H1 (cell line): ENCODE data around the gene CARD14. TPM values are rescaled to one million over a fixed set of nuclear protein-coding genes. Genes with fewer than 3 reads are reported as not detected.

Experiments
- CTCF ChIA-PET: fragments of 300-600 bp; sonication (Branson Sonifier 250); formaldehyde crosslinking; loops from one replicate; lab custom pipeline; 2021; ENCODE audit not compliant: partially characterized antibody; lab: Charles Lee
- POLR2A ChIA-PET: fragments of 300-600 bp; sonication (Branson Sonifier 250); formaldehyde crosslinking; loops from one replicate; lab custom pipeline; 2021; ENCODE audit warnings: inconsistent platforms; ENCODE audit not compliant: partially characterized antibody; lab: Charles Lee
- DNase-seq, 2 experiments: peaks; one replicate each; pipeline versions ENCODE4 v3.0.0 to v3.0.0-alpha.2; 2010 to 2022; ENCODE audit warnings: low spot score in 2 of 2, low read depth in 1 of 2, mixed read lengths in 1 of 2
- FAIRE-seq: peaks from 2 replicates; lab custom pipeline; 2011; peaks lifted over from hg19 to GRCh38; lab: Jason Lieb, UNC
- H2AFZ ChIP-seq: 2 replicates; pipeline ENCODE4 v1.8.1; 2012; ENCODE audit warnings: low read length, inconsistent platforms
- H2AK5ac ChIP-seq: 2 replicates; pipeline ENCODE4 v1.6.1; 2013; ENCODE audit warnings: low read depth, low read length
- H2BK120ac ChIP-seq: replicated peaks from 2 replicates; pipeline ENCODE3; 2013; ENCODE audit warnings: low read depth, low read length, inconsistent platforms
- H2BK12ac ChIP-seq: 2 replicates; pipeline ENCODE4 v1.6.1; 2013; ENCODE audit warnings: low read depth, low read length
- H2BK15ac ChIP-seq: 2 replicates; pipeline ENCODE4 v1.6.1; 2013; ENCODE audit warnings: low read length
- H2BK20ac ChIP-seq: 2 replicates; pipeline ENCODE4 v1.6.1; 2013; ENCODE audit warnings: low read length
- H2BK5ac ChIP-seq: 2 replicates; pipeline ENCODE4 v1.6.1; 2013; ENCODE audit warnings: low read depth, low read length
- H3K14ac ChIP-seq: 2 replicates; pipeline ENCODE4 v1.6.1; 2013; ENCODE audit warnings: inconsistent platforms; ENCODE audit not compliant: insufficient read length
- H3K18ac ChIP-seq: 2 replicates; pipeline ENCODE4 v1.6.1; 2013; ENCODE audit warnings: low read length; ENCODE audit errors: extremely low read depth
- H3K23ac ChIP-seq: 2 replicates; pipeline ENCODE4 v1.6.1; 2013; ENCODE audit warnings: inconsistent platforms; ENCODE audit not compliant: insufficient read length
- H3K23me2 ChIP-seq: 2 replicates; pipeline ENCODE4 v1.6.1; 2013; ENCODE audit warnings: low read depth, low read length
- H3K27ac ChIP-seq: 2 replicates; pipeline ENCODE4 v1.6.1; 2011; ENCODE audit warnings: low read depth, low read length, inconsistent platforms
- H3K27me3 ChIP-seq, 4 experiments: replicated peaks in 1 of 4; 1 replicate in 1 of 4; 2 replicates in 3 of 4; pipeline versions ENCODE4 v1.6.1 to v1.8.1; 2011 to 2013; ENCODE audit warnings: low read length in 3 of 4, mild to moderate bottlenecking in 3 of 4, inconsistent platforms in 2 of 4, mixed read lengths in 2 of 4, moderate library complexity in 1 of 4; ENCODE audit not compliant: control insufficient read depth in 3 of 4, insufficient read depth in 3 of 4; ENCODE audit errors: extremely low read depth in 1 of 4
- H3K36me3 ChIP-seq, 4 experiments: 2 replicates each; pipeline versions ENCODE4 v1.6.1 to v1.8.1; 2011 to 2013; ENCODE audit warnings: mild to moderate bottlenecking in 4 of 4, low read length in 3 of 4, moderate library complexity in 2 of 4, control low read depth in 1 of 4, inconsistent platforms in 1 of 4; ENCODE audit not compliant: insufficient read depth in 4 of 4, control insufficient read depth in 2 of 4
- H3K4ac ChIP-seq: replicated peaks from 2 replicates; pipeline ENCODE3; 2013; ENCODE audit warnings: low read length, low read depth, mixed read lengths, inconsistent platforms; ENCODE audit not compliant: insufficient read length
- H3K4me1 ChIP-seq, 4 experiments: replicated peaks in 1 of 4; 1 replicate in 1 of 4; 2 replicates in 3 of 4; pipeline versions ENCODE4 v1.6.1 to v1.8.1; 2011 to 2013; ENCODE audit warnings: low read length in 3 of 4, inconsistent platforms in 2 of 4, mixed read lengths in 1 of 4; ENCODE audit not compliant: insufficient read depth in 4 of 4, control insufficient read depth in 3 of 4
- H3K4me2 ChIP-seq, 2 experiments: 2 replicates each; pipeline versions ENCODE4 v1.6.1 to v1.8.1; 2011 to 2013; ENCODE audit warnings: low read depth in 2 of 2, low read length in 2 of 2, control low read depth in 1 of 2, inconsistent platforms in 1 of 2, mild to moderate bottlenecking in 1 of 2; ENCODE audit not compliant: insufficient read depth in 1 of 2
- H3K4me3 ChIP-seq, 4 experiments: fragments of 200-600, 300-600 bp in 1 of 4; sonication (generic), shearing (Covaris generic), sonication (Bioruptor Twin) in 1 of 4; 2 replicates each; pipeline versions ENCODE4 v1.5.1 to v1.8.1; 2011 to 2016; ENCODE audit warnings: low read length in 4 of 4, low read depth in 3 of 4, control low read depth in 2 of 4, inconsistent platforms in 2 of 4, mild to moderate bottlenecking in 2 of 4, mixed read lengths in 1 of 4, moderate library complexity in 1 of 4; ENCODE audit not compliant: insufficient read depth in 2 of 4; ENCODE audit errors: extremely low read depth in 1 of 4
- H3K56ac ChIP-seq: replicated peaks from 2 replicates; pipeline ENCODE3; 2013; ENCODE audit warnings: low read depth, mild to moderate bottlenecking, mixed read lengths, low read length, inconsistent platforms; ENCODE audit not compliant: insufficient read length
- H3K79me1 ChIP-seq: 2 replicates; pipeline ENCODE4 v1.6.1; 2013; ENCODE audit warnings: low read depth, low read length, control low read depth
- H3K79me2 ChIP-seq, 2 experiments: 2 replicates each; pipeline versions ENCODE4 v1.6.1 to v1.8.1; 2012 to 2013; ENCODE audit warnings: low read length in 2 of 2, mild to moderate bottlenecking in 2 of 2, inconsistent platforms in 1 of 2; ENCODE audit not compliant: insufficient read depth in 2 of 2, control insufficient read depth in 1 of 2
- H3K9ac ChIP-seq, 4 experiments: replicated peaks in 1 of 4; 1 replicate in 1 of 4; 2 replicates in 3 of 4; pipeline versions ENCODE4 v1.6.1 to v1.8.1; 2011 to 2013; ENCODE audit warnings: low read depth in 3 of 4, low read length in 3 of 4, control low read depth in 2 of 4, mild to moderate bottlenecking in 2 of 4, moderate library complexity in 2 of 4, inconsistent platforms in 1 of 4; ENCODE audit errors: extremely low read depth in 1 of 4
- H3K9me3 ChIP-seq, 2 experiments: 2 replicates each; pipeline versions ENCODE4 v1.6.1 to v1.8.1; 2012 to 2013; ENCODE audit warnings: mild to moderate bottlenecking in 2 of 2, moderate library complexity in 2 of 2, control low read depth in 1 of 2, inconsistent platforms in 1 of 2, low read depth in 1 of 2, low read length in 1 of 2, mixed read lengths in 1 of 2; ENCODE audit not compliant: insufficient read depth in 2 of 2
- H4K20me1 ChIP-seq, 2 experiments: replicated peaks in 1 of 2; 2 replicates each; pipeline versions ENCODE3 to v1.8.1; 2011 to 2013; ENCODE audit warnings: inconsistent platforms in 2 of 2, low read length in 2 of 2, mild to moderate bottlenecking in 1 of 2; ENCODE audit not compliant: insufficient read depth in 2 of 2, control insufficient read depth in 1 of 2
- H4K5ac ChIP-seq: 2 replicates; pipeline ENCODE4 v1.6.1; 2013; ENCODE audit warnings: low read length, low read depth, mixed read lengths, inconsistent platforms; ENCODE audit not compliant: insufficient read length
- H4K8ac ChIP-seq: 2 replicates; pipeline ENCODE4 v1.8.0; 2013; ENCODE audit warnings: mild to moderate bottlenecking, moderate library complexity, low read length, inconsistent platforms; ENCODE audit not compliant: insufficient read depth; ENCODE audit errors: extremely low read depth
- H4K91ac ChIP-seq: replicated peaks from 2 replicates; pipeline ENCODE3; 2013; ENCODE audit warnings: low read length, mixed read lengths, inconsistent platforms; ENCODE audit not compliant: insufficient read length
- CBX8 ChIP-seq: fragments of 300-800, 300-1000 bp; sonication (generic); IDR thresholded peaks from 2 replicates; pipeline ENCODE4 v1.7.1; 2016; ENCODE audit warnings: low read depth, low read length, borderline replicate concordance
- CEBPB ChIP-seq: IDR thresholded peaks from 2 replicates; pipeline ENCODE4 v1.6.1; 2012; ENCODE audit warnings: low read depth, low read length
- CTCF ChIP-seq, 3 experiments: IDR thresholded peaks; 1 replicate in 2 of 3; 2 replicates in 1 of 3; pipeline versions ENCODE4 v1.5.1 to v1.6.1; 2011; ENCODE audit warnings: low read length in 3 of 3, mild to moderate bottlenecking in 3 of 3, inconsistent platforms in 2 of 3, low read depth in 1 of 3, moderate library complexity in 1 of 3; ENCODE audit not compliant: insufficient read depth in 1 of 3; ENCODE audit errors: control extremely low read depth in 1 of 3
- HDAC6 ChIP-seq: IDR thresholded peaks from one replicate; pipeline ENCODE4 v1.7.1; 2012; ENCODE audit warnings: low read depth, mild to moderate bottlenecking, inconsistent platforms, low read length, moderate library complexity
- RFX5 ChIP-seq: IDR thresholded peaks from 2 replicates; pipeline ENCODE4 v1.6.1; 2011; ENCODE audit warnings: low read depth, low read length, improper control_type of control experiment, borderline replicate concordance
- YY1 ChIP-seq: IDR thresholded peaks from 2 replicates; pipeline ENCODE4 v1.6.1; 2011; ENCODE audit warnings: low read depth, mild to moderate bottlenecking, low read length
- WGBS, 2 experiments: shearing (Covaris generic) in 1 of 2; methylation state at CpG; one replicate each; pipeline versions ENCODE4 v1.1.6 to v1.1.7; 2013 to 2015; ENCODE audit warnings: low lambda C conversion rate in 2 of 2, mixed read lengths in 2 of 2, inconsistent platforms in 1 of 2, low coverage in 1 of 2, missing lambda C conversion rate in 1 of 2; ENCODE audit not compliant: insufficient replicate concordance in 2 of 2, insufficient coverage in 1 of 2, insufficient read length in 1 of 2; ENCODE audit errors: extremely low coverage in 1 of 2, missing lambda C conversion rate in 1 of 2; 5-methylcytosine and 5-hydroxymethylcytosine counted together
- polyA plus RNA-seq, 7 experiments: library from polyadenylated mRNA; depleted of rRNA in 3 of 7; stranded (reverse) in 5 of 7; unstranded in 2 of 7; fragments of >200 nt in 5 of 7; fragments of 200-250 nt in 2 of 7; gene quantifications; 1 replicate in 5 of 7; 2 replicates in 1 of 7; 4 replicates in 1 of 7; pipeline versions ENCODE4 v1.2.1 to v1.2.3, GENCODE V29; 2011 to 2013; ENCODE audit warnings: missing spikeins in 2 of 7, mixed read lengths in 2 of 7
- total RNA-seq: library from RNA; stranded (reverse); fragmentation: NEBNext Ultra II Directional; extraction: Animal tissue kit (Norgen Biotek cat#: 25700); gene quantifications from 2 replicates; pipeline ENCODE4 v1.2.1, GENCODE V29; 2021

CARD14 gene
- total and polyA plus RNA-seq, 2 of the 8 experiments (the other 6 are each of a cell fraction or from before 2014, with no cell fraction given) = 0.08 TPM; not detected in 1

GRCh38 chr17:80202197-80202596 lies 32.4 kb downstream of the CARD14 start:
- H3K23me2 ChIP-seq = no peaks in the 10 kb centered on the region

More at GRCh38 chr17:80202197-80202596, 32.4 kb downstream of the CARD14 start:
- peaks cover 0 to 3% of the 10 kb centered on the region in 2 experiments for H4K20me1 ChIP-seq
- WGBS, 2 experiments = 92% methylated on average over 17 of the region's 17 CpGs; no CpG with 5 or more reads in 1 of the 2 experiments
- no peak overlapping the region for H3K9ac ChIP-seq
- CTCF ChIA-PET = interaction anchor here (0.6 to 2.4 kb wide), 6 partner anchors 11 to 335 kb away, joined by 3 to 6 read pairs (median 4); no protein-coding TSS in a partner anchor
- H2BK120ac ChIP-seq = no peak overlapping the region
- no peak overlapping the region; the same call in 1 of the 2 replicates for H2AK5ac ChIP-seq
- H2BK15ac ChIP-seq = no peak overlapping the region
- H3K27me3 ChIP-seq = no peaks in the 10 kb centered on the region
- H3K36me3 ChIP-seq = no peaks in the 10 kb centered on the region
- no peak overlapping the region for H3K4me2 ChIP-seq
- H2BK20ac ChIP-seq = no peak overlapping the region
- no peak overlapping the region for H2BK12ac ChIP-seq
- no peak overlapping the region for H3K4me3 ChIP-seq
- peaks cover 0 to 4% (median 0%) of the 10 kb centered on the region in 4 experiments; a peak in 2 of 7 replicates for H3K4me1 ChIP-seq
- H3K23ac ChIP-seq = no peak overlapping the region
- H3K56ac ChIP-seq = no peak overlapping the region
- H3K79me2 ChIP-seq = no peaks in the 10 kb centered on the region
- H2BK5ac ChIP-seq = 0 out of 2 replicates have a peak overlapping the region, but pooled peaks have one; percentile 21
- H3K14ac ChIP-seq = no peak overlapping the region
- DNase-seq = no peak
- POLR2A ChIA-PET = interaction anchor here (1.1 to 2.3 kb wide), 3 partner anchors 9 to 90 kb away, joined by 3 to 9 read pairs (median 4); no protein-coding TSS in a partner anchor
- H3K9me3 ChIP-seq = peaks cover 0 to 2% of the 10 kb centered on the region in 2 experiments; a peak in 1 of 4 replicates
- FAIRE-seq = no peak
- no peaks in the 10 kb centered on the region for H3K79me1 ChIP-seq
- no peak overlapping the region for H4K5ac ChIP-seq
- no peak overlapping the region for H2AFZ ChIP-seq
- TF ChIP-seq CBX8 = no peak
- TF ChIP-seq YY1 = no peak
- TF ChIP-seq CTCF (IDR thresholded peaks at IDR 0.05; ENCODE audit: control extremely low read depth in 1 of 3, insufficient read depth in 1 of 3, low read depth in 1 of 3, low read length in 3 of 3) = no peak
- no peak for TF ChIP-seq RFX5
- no peak for TF ChIP-seq CEBPB
- no peak for TF ChIP-seq HDAC6
- peak overlapping the region; percentile 47; the same call in 1 of the 2 replicates for H4K8ac ChIP-seq
- H3K27ac ChIP-seq = no peak overlapping the region
- H3K4ac ChIP-seq = no peak overlapping the region
- H4K91ac ChIP-seq = no peak overlapping the region
- no peak overlapping the region for H3K18ac ChIP-seq
